Natural killer cell (primary cell): ENCODE results near the gene CARD11. TPM values are rescaled to one million over a fixed set of nuclear protein-coding genes. Genes with fewer than 3 reads are reported as not detected.
"Not testable (repeated sequence)": the region's sequence is repeated elsewhere in the genome, so short reads cannot be mapped to it uniquely, and the experiment has no call there.

Experiments used
- ATAC-seq, 3 donors: fragments of 150-1000 bp in 2 of 3; fragments of 200-7000 bp in 1 of 3; cut with Tn5 transposase; 1 replicate in 1 of 3; 2 replicates in 2 of 3; pipeline ENCODE4 v1.10.0; 2021; ENCODE audit warnings: mild to moderate bottlenecking in 2 of 3, moderate library complexity in 2 of 3
- DNase-seq, 2 donors: peaks; one replicate each; pipeline versions ENCODE4 v3.0.0 to v3.0.0-alpha.2; 2013 to 2021; ENCODE audit warnings: mixed read lengths in 1 of 2
- H3K27ac ChIP-seq: one replicate; pipeline ENCODE4 v1.5.1; 2013; ENCODE audit warnings: mild to moderate bottlenecking, low read length
- H3K27me3 ChIP-seq: one replicate; pipeline ENCODE4 v1.6.1; 2013; ENCODE audit warnings: low read length; ENCODE audit not compliant: control insufficient read depth, insufficient read depth
- H3K36me3 ChIP-seq: one replicate; pipeline ENCODE4 v1.6.1; 2013; ENCODE audit warnings: low read length; ENCODE audit not compliant: control insufficient read depth, insufficient read depth
- H3K4me1 ChIP-seq: one replicate; pipeline ENCODE4 v1.6.1; 2013; ENCODE audit warnings: low read length; ENCODE audit not compliant: control insufficient read depth, insufficient read depth
- H3K4me3 ChIP-seq: one replicate; pipeline ENCODE4 v1.5.1; 2013; ENCODE audit warnings: low read length
- H3K9me3 ChIP-seq: one replicate; pipeline ENCODE4 v1.6.1; 2013; ENCODE audit warnings: low read length; ENCODE audit not compliant: control insufficient read depth, insufficient read depth
- H3K27ac Mint-ChIP-seq, 2 donors: one replicate each; pipeline ENCODE4 v1.8.0; 2022; ENCODE audit warnings: mild to moderate bottlenecking in 2 of 2, mixed read lengths in 2 of 2, moderate library complexity in 1 of 2
- H3K27me3 Mint-ChIP-seq, 2 donors: one replicate each; pipeline ENCODE4 v1.8.0; 2022; ENCODE audit warnings: low read depth in 2 of 2, mixed read lengths in 2 of 2
- H3K36me3 Mint-ChIP-seq: one replicate; pipeline ENCODE4 v1.8.0; 2022; ENCODE audit warnings: mixed read lengths
- H3K4me1 Mint-ChIP-seq, 2 donors: one replicate each; pipeline ENCODE4 v1.8.0; 2022; ENCODE audit warnings: mixed read lengths in 2 of 2
- H3K4me3 Mint-ChIP-seq: one replicate; pipeline ENCODE4 v1.8.0; 2022; ENCODE audit warnings: mild to moderate bottlenecking, moderate library complexity, mixed read lengths
- H3K9me3 Mint-ChIP-seq, 2 donors: one replicate each; pipeline ENCODE4 v1.8.0; 2022; ENCODE audit warnings: mixed read lengths in 2 of 2
- CTCF ChIP-seq: fragments of 200-600 bp; IDR thresholded peaks from one replicate; pipeline ENCODE4 v1.8.0; 2022; ENCODE audit warnings: antibody characterized with exemption
- WGBS: methylation state at CpG from one replicate; pipeline ENCODE4 v1.1.7; 2013; ENCODE audit warnings: missing lambda C conversion rate; ENCODE audit not compliant: insufficient coverage; 5-methylcytosine and 5-hydroxymethylcytosine counted together
- intact Hi-C: fragments of 100-400 bp; cut with micrococcal nuclease; formaldehyde crosslinking; loops from one replicate; pipeline ENCODE4 v1.14.2; 2022
- total RNA-seq, 4 donors: library from RNA; stranded (reverse); fragments of 120-200 nt in 1 of 4; gene quantifications; one replicate each; pipeline versions ENCODE4 v1.2.3 to v1.2.4, GENCODE V29; 2013 to 2022

The CARD11 gene
- total RNA-seq, 3 donors from 2014 or later (not counting 1 experiment from before 2014, with no cell fraction given): 196 to 233 (median 199) TPM

- intact Hi-C loops: loop anchor here (5.0 kb wide), 1 partner anchor 43 kb away; no protein-coding TSS in a partner anchor
- H3K36me3 ChIP-seq: peaks cover 12% of the 10 kb centered on the region
- TF ChIP-seq CTCF: no peak
- peaks cover 29% of the 10 kb centered on the region for H3K4me1 ChIP-seq
- ATAC-seq: no peak
- Mint-ChIP-seq H3K27ac (peak overlapping the region; percentile 56 to 61), H3K9me3 (peaks cover 2 to 9% of the 10 kb centered on the region in 2 donors), H3K27me3 (no peaks in the 10 kb centered on the region), H3K4me1 (peaks cover 70 to 84% of the 10 kb centered on the region in 2 donors), H3K4me3 (no peak overlapping the region), H3K36me3 (peaks cover 19% of the 10 kb centered on the region)
- DNase-seq: no peak
- no peak overlapping the region for H3K27ac ChIP-seq
- no peak overlapping the region for H3K4me3 ChIP-seq
- H3K9me3 ChIP-seq: no peaks in the 10 kb centered on the region
- 100% methylated on average over 1 of the region's 3 CpGs for WGBS
- H3K27me3 ChIP-seq: no peaks in the 10 kb centered on the region
Measured at GRCh38 chr7:3025616-3026015, 18.1 kb downstream of the CARD11 start.

GRCh38 chr7:3021825-3022224 lies 21.8 kb downstream of the CARD11 start:
- Mint-ChIP-seq H3K36me3 (peaks cover 30% of the 10 kb centered on the region), H3K4me3 (no peak overlapping the region), H3K4me1 (peaks cover 65 to 73% of the 10 kb centered on the region in 2 donors), H3K27me3 (no peaks in the 10 kb centered on the region), H3K9me3 (peaks cover 6 to 17% of the 10 kb centered on the region in 2 donors), H3K27ac (peak overlapping the region; percentile 61 to 82)
- intact Hi-C loops: no loop called here
- TF ChIP-seq CTCF: no peak
- Histone ChIP-seq H3K36me3 (peaks cover 29% of the 10 kb centered on the region), H3K4me3 (no peak overlapping the region), H3K4me1 (peaks cover 1% of the 10 kb centered on the region), H3K27me3 (no peaks in the 10 kb centered on the region), H3K27ac (no peak overlapping the region), H3K9me3 (peaks cover 5% of the 10 kb centered on the region)
- no CpG with 5 or more reads among the region's 2 CpGs for WGBS
- ATAC-seq: no peak
- DNase-seq: no peak

- H3K27ac ChIP-seq, H3K4me1 ChIP-seq, H3K27me3 Mint-ChIP-seq, H3K27me3 ChIP-seq, DNase-seq, intact Hi-C loops, H3K4me3 Mint-ChIP-seq, H3K4me3 ChIP-seq, ATAC-seq, H3K9me3 ChIP-seq: not testable (repeated sequence)
- H3K9me3 Mint-ChIP-seq: peaks cover 6 to 17% of the 10 kb centered on the region in 2 donors
- H3K27ac Mint-ChIP-seq: peak overlapping the region; percentile 61 to 82
- WGBS: 97% methylated on average over 8 of the region's 8 CpGs
- H3K36me3 ChIP-seq: peaks cover 32% of the 10 kb centered on the region
- peaks cover 69 to 78% of the 10 kb centered on the region in 2 donors for H3K4me1 Mint-ChIP-seq
- peaks cover 30% of the 10 kb centered on the region for H3K36me3 Mint-ChIP-seq
Measured at GRCh38 chr7:3021224-3021623, 22.4 kb downstream of the CARD11 start.

- peaks cover 30% of the 10 kb centered on the region for H3K36me3 Mint-ChIP-seq
- peaks cover 35% of the 10 kb centered on the region for H3K36me3 ChIP-seq
Measured at GRCh38 chr7:3020416-3020815, 23.3 kb downstream of the CARD11 start.

More at GRCh38 chr7:3020416-3020815, 23.3 kb downstream of the CARD11 start:
- H3K27ac Mint-ChIP-seq: peak overlapping the region; percentile 61 to 82
- no peak for TF ChIP-seq CTCF
- H3K27me3 Mint-ChIP-seq: no peaks in the 10 kb centered on the region
- peaks cover 65 to 78% of the 10 kb centered on the region in 2 donors for H3K4me1 Mint-ChIP-seq
- intact Hi-C loops: no loop called here
- no peaks in the 10 kb centered on the region for H3K27me3 ChIP-seq
- peaks cover 5% of the 10 kb centered on the region for H3K9me3 ChIP-seq
- no peak for DNase-seq
- no peak overlapping the region for H3K4me3 ChIP-seq
- peak overlapping the region; percentile 10 for H3K4me3 Mint-ChIP-seq
- ATAC-seq: no peak
- peaks cover 6 to 17% of the 10 kb centered on the region in 2 donors for H3K9me3 Mint-ChIP-seq
- 60% methylated on average over 1 of the region's 1 CpG for WGBS
- peaks cover 6% of the 10 kb centered on the region for H3K4me1 ChIP-seq
- H3K27ac ChIP-seq: no peak overlapping the region
